Stimulated activated effector memory CD8-positive, alpha-beta T cell treated with anti-CD3 and anti-CD28 coated beads, Interleukin-12 subunit alpha, Interleukin-12 subunit beta, amount 100 ng/mL, for 72 hours (primary cell): Measurements from ENCODE around the gene DNAJC3.

Experiments
- ATAC-seq: fragments of 150-1000 bp; cut with Tn5 transposase; 2 replicates; pipeline ENCODE4 v1.10.0; 2021
- DNase-seq, 2 donors: peaks; one replicate each; pipeline ENCODE4 v3.0.0; 2021 to 2022; ENCODE audit warnings: low spot score in 2 of 2
- H3K27ac Mint-ChIP-seq: one replicate; pipeline ENCODE4 v1.8.0; 2022; ENCODE audit warnings: mild to moderate bottlenecking, mixed read lengths
- H3K36me3 Mint-ChIP-seq: one replicate; pipeline ENCODE4 v1.8.0; 2022; ENCODE audit warnings: mild to moderate bottlenecking, mixed read lengths
- H3K4me1 Mint-ChIP-seq: one replicate; pipeline ENCODE4 v1.8.0; 2022; ENCODE audit warnings: mixed read lengths
- H3K4me3 Mint-ChIP-seq: one replicate; pipeline ENCODE4 v1.8.0; 2022; ENCODE audit warnings: mild to moderate bottlenecking, mixed read lengths
- H3K9me3 Mint-ChIP-seq: one replicate; pipeline ENCODE4 v1.8.0; 2022; ENCODE audit warnings: mixed read lengths

DNAJC3 gene, protein sequence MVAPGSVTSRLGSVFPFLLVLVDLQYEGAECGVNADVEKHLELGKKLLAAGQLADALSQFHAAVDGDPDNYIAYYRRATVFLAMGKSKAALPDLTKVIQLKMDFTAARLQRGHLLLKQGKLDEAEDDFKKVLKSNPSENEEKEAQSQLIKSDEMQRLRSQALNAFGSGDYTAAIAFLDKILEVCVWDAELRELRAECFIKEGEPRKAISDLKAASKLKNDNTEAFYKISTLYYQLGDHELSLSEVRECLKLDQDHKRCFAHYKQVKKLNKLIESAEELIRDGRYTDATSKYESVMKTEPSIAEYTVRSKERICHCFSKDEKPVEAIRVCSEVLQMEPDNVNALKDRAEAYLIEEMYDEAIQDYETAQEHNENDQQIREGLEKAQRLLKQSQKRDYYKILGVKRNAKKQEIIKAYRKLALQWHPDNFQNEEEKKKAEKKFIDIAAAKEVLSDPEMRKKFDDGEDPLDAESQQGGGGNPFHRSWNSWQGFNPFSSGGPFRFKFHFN

GRCh38 chr13:95676762-95677563 is at the start of gene DNAJC3:
TSS of gene DNAJC3 (plus strand) at chr13:95677139. CDS start at chr13:95677256, 117 bp downstream.
- Mint-ChIP-seq H3K4me1 (peaks cover 62% of the 10 kb centered on the region), H3K27ac (peak within 1 kb of the TSS; percentile 93), H3K9me3 (peaks cover 5% of the 10 kb centered on the region), H3K36me3 (peaks cover 17% of the 10 kb centered on the region), H3K4me3 (peak within 1 kb of the TSS; percentile 96)
- peak; percentile 97 for ATAC-seq
- peak; percentile 93 to 96 for DNase-seq

- H3K9me3 Mint-ChIP-seq, result no peaks in the 10 kb centered on the region
- ATAC-seq (no peak), DNase-seq (no peak)
- H3K27ac Mint-ChIP-seq, result no peak overlapping the region
- no peak overlapping the region for H3K4me3 Mint-ChIP-seq
- no peaks in the 10 kb centered on the region for H3K4me1 Mint-ChIP-seq
- H3K36me3 Mint-ChIP-seq, result no peaks in the 10 kb centered on the region
Observed at GRCh38 chr13:95627590-95627989, 49.3 kb upstream of the DNAJC3 start.

- Mint-ChIP-seq H3K9me3 (no peaks in the 10 kb centered on the region), H3K27ac (no peak overlapping the region), H3K4me1 (no peaks in the 10 kb centered on the region), H3K36me3 (no peaks in the 10 kb centered on the region), H3K4me3 (no peak overlapping the region)
- DNase-seq, result no peak
- no peak for ATAC-seq
Observed at GRCh38 chr13:95628488-95628887, 48.5 kb upstream of the DNAJC3 start.

- Mint-ChIP-seq H3K4me1 (no peaks in the 10 kb centered on the region), H3K4me3 (no peak overlapping the region), H3K9me3 (no peaks in the 10 kb centered on the region)
Observed at GRCh38 chr13:95629071-95629470, 47.9 kb upstream of the DNAJC3 start.

GRCh38 chr13:95630593-95630992 is 46.3 kb upstream of the DNAJC3 start:
- DNase-seq (no peak), ATAC-seq (no peak)
- Mint-ChIP-seq H3K27ac (no peak overlapping the region), H3K36me3 (no peaks in the 10 kb centered on the region), H3K4me3 (no peak overlapping the region), H3K9me3 (no peaks in the 10 kb centered on the region), H3K4me1 (no peaks in the 10 kb centered on the region)

More at GRCh38 chr13:95629071-95629470, 47.9 kb upstream of the DNAJC3 start:
- no peaks in the 10 kb centered on the region for H3K36me3 Mint-ChIP-seq
- H3K27ac Mint-ChIP-seq, result no peak overlapping the region
- DNase-seq (no peak), ATAC-seq (peak; percentile 26)

- Mint-ChIP-seq H3K4me3 (no peak overlapping the region), H3K36me3 (no peaks in the 10 kb centered on the region), H3K4me1 (no peaks in the 10 kb centered on the region), H3K27ac (no peak overlapping the region), H3K9me3 (no peaks in the 10 kb centered on the region)
- ATAC-seq (no peak), DNase-seq (no peak)
Observed at GRCh38 chr13:95636853-95637252, 40.1 kb upstream of the DNAJC3 start.

- no peak for DNase-seq
- Mint-ChIP-seq H3K4me1 (no peaks in the 10 kb centered on the region), H3K27ac (no peak overlapping the region), H3K9me3 (no peaks in the 10 kb centered on the region), H3K36me3 (no peaks in the 10 kb centered on the region), H3K4me3 (no peak overlapping the region)
- no peak for ATAC-seq
Observed at GRCh38 chr13:95641291-95642027, 35.5 kb upstream of the DNAJC3 start.

DNA sequence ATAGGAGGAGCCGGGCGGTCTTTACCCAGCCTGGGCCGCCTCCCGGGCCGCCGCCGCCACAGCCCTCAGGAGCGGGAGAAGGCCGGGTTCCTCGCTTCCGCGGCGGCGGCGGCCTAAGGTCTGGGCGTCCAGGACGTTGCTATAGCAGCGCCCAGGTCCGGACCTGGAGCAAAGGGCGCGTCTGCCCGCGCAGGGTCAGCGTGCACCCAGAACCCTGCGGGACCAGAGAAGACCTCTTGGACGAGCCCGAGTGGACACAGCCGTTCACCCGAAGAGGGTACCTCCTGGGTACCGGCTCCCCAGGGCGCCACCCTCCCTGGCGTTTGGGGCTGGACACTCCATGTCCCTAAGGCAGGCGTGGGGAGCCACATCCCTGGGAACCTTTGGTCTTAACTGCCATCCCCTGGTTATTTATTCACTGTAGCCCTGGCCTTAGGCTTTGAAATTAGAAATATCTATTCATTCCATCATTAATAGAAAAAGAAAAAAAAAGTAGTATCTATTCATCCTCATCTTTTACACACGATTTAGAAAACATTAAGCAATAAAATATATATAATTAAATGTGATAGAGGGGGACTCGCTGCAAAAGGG is 34.8 kb upstream of the DNAJC3 start:
- Mint-ChIP-seq H3K9me3 (no peaks in the 10 kb centered on the region), H3K27ac (no peak overlapping the region), H3K4me3 (no peak overlapping the region), H3K36me3 (no peaks in the 10 kb centered on the region), H3K4me1 (no peaks in the 10 kb centered on the region)
- ATAC-seq (no peak), DNase-seq (no peak)

- no peaks in the 10 kb centered on the region for H3K9me3 Mint-ChIP-seq
- no peak overlapping the region for H3K4me3 Mint-ChIP-seq
- no peak overlapping the region for H3K27ac Mint-ChIP-seq
- no peaks in the 10 kb centered on the region for H3K36me3 Mint-ChIP-seq
- ATAC-seq (no peak), DNase-seq (no peak)
- no peaks in the 10 kb centered on the region for H3K4me1 Mint-ChIP-seq
Observed at GRCh38 chr13:95642999-95643398, 33.9 kb upstream of the DNAJC3 start.

DNA sequence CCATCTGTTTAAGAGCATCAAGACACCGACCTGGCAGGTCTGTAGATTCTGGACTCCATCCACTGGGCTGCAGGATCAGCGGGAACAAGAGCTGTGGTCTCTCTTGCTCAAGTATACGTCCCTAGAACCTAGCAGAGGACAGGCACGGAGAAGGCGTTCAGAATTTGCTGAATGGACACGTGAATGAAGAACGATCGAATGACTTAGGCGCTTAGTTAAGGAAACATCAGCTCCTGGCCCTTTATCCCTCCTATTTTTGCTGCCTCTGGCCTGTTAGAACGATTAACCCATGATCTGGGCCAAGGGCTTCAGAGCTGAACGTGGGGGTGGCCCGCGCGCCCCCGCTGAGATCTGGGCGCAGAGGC is 33.4 kb upstream of the DNAJC3 start:
- Mint-ChIP-seq H3K27ac (no peak overlapping the region), H3K4me1 (no peaks in the 10 kb centered on the region), H3K36me3 (no peaks in the 10 kb centered on the region), H3K4me3 (peak overlapping the region; percentile 29), H3K9me3 (no peaks in the 10 kb centered on the region)
- DNase-seq, result no peak
- no peak for ATAC-seq

GRCh38 chr13:95643936-95644598 is 32.9 kb upstream of the DNAJC3 start:
- no peaks in the 10 kb centered on the region for H3K9me3 Mint-ChIP-seq
- H3K4me1 Mint-ChIP-seq, result no peaks in the 10 kb centered on the region
- H3K36me3 Mint-ChIP-seq, result no peaks in the 10 kb centered on the region
- DNase-seq, result peak in 1 of 2 donors; percentile 55
- H3K27ac Mint-ChIP-seq, result no peak overlapping the region
- peak overlapping the region; percentile 61 for H3K4me3 Mint-ChIP-seq
- ATAC-seq, result peak; percentile 55

- Mint-ChIP-seq H3K9me3 (no peaks in the 10 kb centered on the region), H3K4me1 (no peaks in the 10 kb centered on the region), H3K4me3 (peak within 1 kb of the TSS; percentile 61), H3K27ac (no peak within 1 kb of the TSS), H3K36me3 (no peaks in the 10 kb centered on the region)
- ATAC-seq (peak; percentile 54), DNase-seq (no peak)
Observed at GRCh38 chr13:95644601-95645052, 32.3 kb upstream of the DNAJC3 start, which contains the start of gene DZIP1. TSS of gene DZIP1 (minus strand) at chr13:95644706. CDS start at chr13:95642029, 2,677 bp downstream.

GRCh38 chr13:95647321-95647720 is 29.6 kb upstream of the DNAJC3 start:
- H3K27ac Mint-ChIP-seq, result no peak overlapping the region
- DNase-seq (no peak), ATAC-seq (no peak)
- no peaks in the 10 kb centered on the region for H3K36me3 Mint-ChIP-seq
- no peaks in the 10 kb centered on the region for H3K9me3 Mint-ChIP-seq
- no peak overlapping the region for H3K4me3 Mint-ChIP-seq
- H3K4me1 Mint-ChIP-seq, result no peaks in the 10 kb centered on the region

DNA sequence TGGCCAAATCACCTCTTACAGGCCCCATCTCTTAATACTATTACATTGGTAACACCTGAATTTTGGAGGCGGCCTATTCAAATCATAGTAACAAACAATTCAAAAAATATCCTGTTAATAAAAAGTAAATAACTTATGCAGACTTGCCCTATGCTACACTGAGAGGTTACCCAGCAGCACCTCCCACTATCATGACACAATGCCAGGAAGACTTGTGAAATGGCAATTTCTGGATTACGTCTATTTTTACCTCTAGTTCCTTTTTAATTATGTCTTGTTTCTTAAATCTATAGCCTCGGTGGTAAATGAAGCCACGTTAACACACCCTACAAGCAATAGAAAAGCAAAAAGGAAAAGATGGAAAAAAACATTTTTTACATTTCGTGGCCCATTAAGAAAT is 26.2 kb upstream of the DNAJC3 start:
- H3K4me3 Mint-ChIP-seq, result no peak overlapping the region
- DNase-seq (no peak), ATAC-seq (no peak)
- H3K27ac Mint-ChIP-seq, result no peak overlapping the region
- no peaks in the 10 kb centered on the region for H3K9me3 Mint-ChIP-seq
- H3K36me3 Mint-ChIP-seq, result no peaks in the 10 kb centered on the region
- no peaks in the 10 kb centered on the region for H3K4me1 Mint-ChIP-seq
